Right lobe of liver (tissue), 6 donors: ENCODE measurements around the gene PDSS1. TPM values are rescaled to one million over a fixed set of nuclear protein-coding genes. Genes with fewer than 3 reads are reported as not detected.
"Not testable (repeated sequence)": the region's sequence is repeated elsewhere in the genome, so short reads cannot be mapped to it uniquely, and the experiment has no call there.

ENCODE experiments used
- ATAC-seq, 4 donors: fragments of 200-7000 bp; cut with Tn5 transposase; one replicate each; pipeline ENCODE4 v1.9.1; 2020; ENCODE audit warnings: mild to moderate bottlenecking in 4 of 4, moderate library complexity in 4 of 4
- DNase-seq, 3 donors: peaks; one replicate each; pipeline ENCODE4 v3.0.0-alpha.2; 2020
- H3K27ac ChIP-seq, 3 donors: fragments of 200-600 bp; one replicate each; pipeline ENCODE4 v1.8.0; 2022
- H3K27me3 ChIP-seq, 2 donors: fragments of 200-600 bp; one replicate each; pipeline ENCODE4 v1.8.0; 2022
- H3K36me3 ChIP-seq, 4 donors: fragments of 200-600 bp; sonication (generic) in 1 of 4; one replicate each; pipeline versions ENCODE4 v1.5.1 to v1.8.0; 2017 to 2022; ENCODE audit warnings: control low read depth in 1 of 4
- H3K4me1 ChIP-seq, 4 donors: fragments of 200-600 bp; sonication (generic) in 1 of 4; one replicate each; pipeline versions ENCODE4 v1.5.1 to v1.8.0; 2017 to 2022; ENCODE audit warnings: control low read depth in 1 of 4
- H3K4me3 ChIP-seq, 3 donors: fragments of 200-600 bp; one replicate each; pipeline ENCODE4 v1.8.0; 2022
- H3K9me3 ChIP-seq, 4 donors: fragments of 200-600 bp; sonication (generic) in 1 of 4; one replicate each; pipeline versions ENCODE4 v1.5.1 to v1.8.0; 2017 to 2022; ENCODE audit warnings: control low read depth in 1 of 4
- POLR2A ChIP-seq: fragments of 450-650 bp; IDR thresholded peaks from one replicate; pipeline ENCODE4 v1.6.1; 2017; ENCODE audit warnings: antibody characterized with exemption, mild to moderate bottlenecking
- WGBS: methylation state at CpG from one replicate; pipeline ENCODE4 v1.1.6; 2018; ENCODE audit warnings: low coverage, low lambda C conversion rate; ENCODE audit not compliant: insufficient coverage; ENCODE audit errors: missing lambda C conversion rate; 5-methylcytosine and 5-hydroxymethylcytosine counted together
- intact Hi-C, 2 donors: fragments of 100-400 bp; cut with DNase I; formaldehyde crosslinking; loops; one replicate each; pipeline versions ENCODE4 v1.11.2 to v1.14.1; 2022
- long read RNA-seq: library from polyadenylated mRNA; unstranded; transcript quantifications from one replicate; pipeline ENCODE4 v2.0.0, GENCODE V29; 2019
- total RNA-seq, 6 experiments: library from RNA; depleted of rRNA in 2 of 6; stranded (reverse); fragments of >200 nt in 2 of 6; fragmentation: NEBNext Ultra II Directional in 3 of 6; extraction: Animal tissue kit (Norgen Biotek cat#: 25700) in 3 of 6; gene quantifications; one replicate each; pipeline versions ENCODE4 v1.1.0 to v1.2.4, GENCODE V29; 2016 to 2023
- TF ChIP-seq, protein P1 (sequence below), 4 donors: fragments of 200-600 bp in 3 of 4; fragments of 450-650 bp in 1 of 4; IDR thresholded peaks; one replicate each; pipeline versions ENCODE4 v1.5.1 to v1.8.0; 2016 to 2022; ENCODE audit warnings: antibody characterized with exemption in 4 of 4, mild to moderate bottlenecking in 2 of 4
- donor health status: DM: no; HTN: yes; CAD: no.
- donor health status: DM: no; HTN: no; CAD: no.
- donor health status: DM: no; HTN: no; CAD: no.
- donor health status: DM: no; HTN: yes; CAD: no.
- donor health status: DM: no; HTN: yes; CAD: no.

PDSS1 gene, protein sequence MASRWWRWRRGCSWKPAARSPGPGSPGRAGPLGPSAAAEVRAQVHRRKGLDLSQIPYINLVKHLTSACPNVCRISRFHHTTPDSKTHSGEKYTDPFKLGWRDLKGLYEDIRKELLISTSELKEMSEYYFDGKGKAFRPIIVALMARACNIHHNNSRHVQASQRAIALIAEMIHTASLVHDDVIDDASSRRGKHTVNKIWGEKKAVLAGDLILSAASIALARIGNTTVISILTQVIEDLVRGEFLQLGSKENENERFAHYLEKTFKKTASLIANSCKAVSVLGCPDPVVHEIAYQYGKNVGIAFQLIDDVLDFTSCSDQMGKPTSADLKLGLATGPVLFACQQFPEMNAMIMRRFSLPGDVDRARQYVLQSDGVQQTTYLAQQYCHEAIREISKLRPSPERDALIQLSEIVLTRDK
- 10 to 100 TPM in 2 of 6 experiments, 1 to 10 TPM in 4; 2.3 to 15.9 (median 4.1) TPM for total RNA-seq
- long read RNA-seq, partial matches to known transcripts = 0 of 1 reads
- long read RNA-seq, other reads (novel, unspliced or antisense) = 1 of 1 reads

DNA sequence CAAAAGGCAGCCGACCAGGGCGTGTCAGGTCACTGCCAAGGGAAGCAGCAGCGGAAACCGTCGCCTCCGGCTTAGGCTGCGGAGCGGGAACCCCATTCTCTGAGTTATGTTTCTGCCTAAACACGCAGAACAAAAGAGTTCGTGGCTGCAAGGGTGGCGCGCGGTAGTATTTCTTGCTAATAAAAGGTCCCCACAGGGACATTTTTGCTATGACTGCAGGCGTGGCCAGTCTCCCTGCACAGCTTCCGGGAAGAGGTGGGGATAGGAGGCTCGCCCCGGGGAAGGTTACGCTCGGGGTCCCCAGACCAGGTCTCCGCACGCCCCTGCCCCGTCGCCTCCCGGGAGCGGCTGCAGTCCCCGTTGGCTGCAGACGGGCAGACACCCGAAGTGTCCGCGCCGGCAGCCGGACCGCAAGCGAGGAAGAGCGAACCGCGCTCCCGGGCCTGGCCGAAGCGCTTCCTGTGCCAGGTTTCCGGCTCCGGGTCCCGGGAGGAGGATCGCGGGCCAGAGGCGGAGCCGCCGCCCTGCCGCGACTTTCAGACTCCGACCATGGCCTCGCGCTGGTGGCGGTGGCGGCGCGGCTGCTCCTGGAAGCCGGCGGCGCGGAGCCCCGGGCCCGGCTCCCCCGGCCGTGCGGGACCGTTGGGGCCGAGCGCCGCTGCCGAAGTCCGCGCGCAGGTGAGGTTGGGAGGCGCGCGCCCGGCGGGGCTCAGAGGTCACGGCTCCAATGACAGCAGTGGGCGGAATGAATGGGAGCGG lies at the start of gene PDSS1:
TSS of gene PDSS1 (plus strand) at position 539 of the 759 bp plus-strand sequence. CDS start at position 550, 11 bp downstream.
- H3K4me3 ChIP-seq = peak within 1 kb of the TSS; percentile 81 to 97 (median 82)
- intact Hi-C loops = no loop called here
- H3K9me3 ChIP-seq = no peaks in the 10 kb centered on the region
- peak within 1 kb of the TSS; percentile 76 to 90 (median 88) for H3K27ac ChIP-seq
- no peaks in the 10 kb centered on the region for H3K36me3 ChIP-seq
- 0% methylated on average over 2 of the region's 82 CpGs for WGBS
- peak; percentile 80 to 85 (median 85) for DNase-seq
- ATAC-seq = peak; percentile 94 to 97 (median 95)
- H3K4me1 ChIP-seq = peaks cover 0 to 22% (median 3%) of the 10 kb centered on the region in 4 donors
- peaks cover 0 to 7% of the 10 kb centered on the region in 2 donors for H3K27me3 ChIP-seq
- TF ChIP-seq, protein P1, sequence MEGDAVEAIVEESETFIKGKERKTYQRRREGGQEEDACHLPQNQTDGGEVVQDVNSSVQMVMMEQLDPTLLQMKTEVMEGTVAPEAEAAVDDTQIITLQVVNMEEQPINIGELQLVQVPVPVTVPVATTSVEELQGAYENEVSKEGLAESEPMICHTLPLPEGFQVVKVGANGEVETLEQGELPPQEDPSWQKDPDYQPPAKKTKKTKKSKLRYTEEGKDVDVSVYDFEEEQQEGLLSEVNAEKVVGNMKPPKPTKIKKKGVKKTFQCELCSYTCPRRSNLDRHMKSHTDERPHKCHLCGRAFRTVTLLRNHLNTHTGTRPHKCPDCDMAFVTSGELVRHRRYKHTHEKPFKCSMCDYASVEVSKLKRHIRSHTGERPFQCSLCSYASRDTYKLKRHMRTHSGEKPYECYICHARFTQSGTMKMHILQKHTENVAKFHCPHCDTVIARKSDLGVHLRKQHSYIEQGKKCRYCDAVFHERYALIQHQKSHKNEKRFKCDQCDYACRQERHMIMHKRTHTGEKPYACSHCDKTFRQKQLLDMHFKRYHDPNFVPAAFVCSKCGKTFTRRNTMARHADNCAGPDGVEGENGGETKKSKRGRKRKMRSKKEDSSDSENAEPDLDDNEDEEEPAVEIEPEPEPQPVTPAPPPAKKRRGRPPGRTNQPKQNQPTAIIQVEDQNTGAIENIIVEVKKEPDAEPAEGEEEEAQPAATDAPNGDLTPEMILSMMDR (IDR thresholded peaks at IDR 0.05) = no peak
- peak; percentile 71 for TF ChIP-seq POLR2A

DNA sequence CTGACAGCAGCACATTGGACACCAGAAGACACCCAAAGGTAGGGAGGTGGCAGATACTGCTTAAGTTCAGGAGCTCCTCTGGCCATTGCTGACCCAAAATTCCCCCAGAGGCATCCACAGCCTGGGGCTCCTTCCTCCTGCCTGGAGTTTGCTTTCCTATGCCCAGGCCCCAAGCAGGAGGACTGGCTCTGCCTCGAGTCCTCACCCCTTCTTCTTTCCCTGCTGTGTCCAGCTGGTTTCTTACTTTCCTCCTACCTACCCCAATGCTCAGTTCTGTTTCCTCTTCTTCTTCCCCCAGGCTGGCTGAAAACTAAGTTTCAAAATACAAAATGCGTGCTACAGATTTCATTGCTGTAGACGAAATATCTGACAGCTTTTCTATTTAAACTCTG lies 49.3 kb upstream of the PDSS1 start:
- intact Hi-C loops, H3K36me3 ChIP-seq, DNase-seq, H3K4me1 ChIP-seq, H3K9me3 ChIP-seq, H3K27me3 ChIP-seq, H3K27ac ChIP-seq, H3K4me3 ChIP-seq: not testable (repeated sequence)
- ATAC-seq = peak in 1 of 4 donors; percentile 32
- 39% methylated on average over 3 of the region's 3 CpGs for WGBS

DNA sequence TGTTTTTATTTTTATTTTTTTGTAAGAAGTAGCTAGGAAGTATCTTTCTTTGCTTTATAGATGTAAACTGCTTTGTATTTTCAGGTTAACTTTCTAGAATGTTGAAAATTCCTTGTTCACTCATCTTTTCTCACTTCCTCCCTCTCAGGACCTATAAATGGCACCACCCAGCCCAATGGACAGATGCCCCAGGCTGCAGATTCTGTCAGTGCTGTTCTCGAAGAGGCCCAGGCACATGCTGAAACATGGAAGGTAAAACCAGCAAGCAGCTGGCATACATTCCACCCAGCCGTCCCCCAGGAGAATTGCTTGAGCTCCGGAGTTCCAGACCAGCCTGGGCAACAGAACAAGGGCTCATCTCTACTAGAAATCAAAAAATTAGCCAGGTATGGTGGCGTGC lies 47.1 kb upstream of the PDSS1 start:
- DNase-seq (no peak), ATAC-seq (no peak)
- 81% methylated on average over 4 of the region's 4 CpGs for WGBS
- Histone ChIP-seq H3K4me3 (no peak overlapping the region), H3K4me1 (no peaks in the 10 kb centered on the region), H3K27ac (no peak overlapping the region), H3K9me3 (no peaks in the 10 kb centered on the region), H3K27me3 (no peaks in the 10 kb centered on the region), H3K36me3 (no peaks in the 10 kb centered on the region)
- intact Hi-C loops = no loop called here
- TF ChIP-seq POLR2A = no peak
- TF ChIP-seq, protein P1 (IDR thresholded peaks at IDR 0.05) = no peak

DNA sequence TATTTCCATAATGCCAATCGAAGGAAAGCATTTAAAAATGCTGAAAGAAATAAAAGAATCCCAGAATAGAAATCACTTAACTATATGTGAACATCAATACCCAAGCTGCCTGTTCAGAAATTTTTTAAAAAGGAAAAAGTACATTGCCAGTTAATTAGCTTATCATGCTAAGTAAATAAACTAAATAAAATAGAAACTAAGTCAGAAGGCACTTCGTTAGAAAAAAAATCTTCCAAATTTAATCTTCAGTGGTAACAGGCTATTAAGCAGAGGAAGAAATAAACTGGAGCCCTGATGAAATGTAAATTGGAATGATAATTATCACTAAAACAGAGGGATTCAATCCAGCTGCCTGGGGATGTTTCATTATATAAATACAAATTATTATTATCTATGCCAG lies 46.0 kb upstream of the PDSS1 start:
- intact Hi-C loops, H3K27ac ChIP-seq, H3K36me3 ChIP-seq, DNase-seq, H3K27me3 ChIP-seq, ATAC-seq, H3K4me3 ChIP-seq, H3K4me1 ChIP-seq, H3K9me3 ChIP-seq: not testable (repeated sequence)
- 14% methylated on average over 2 of the region's 2 CpGs for WGBS

DNA sequence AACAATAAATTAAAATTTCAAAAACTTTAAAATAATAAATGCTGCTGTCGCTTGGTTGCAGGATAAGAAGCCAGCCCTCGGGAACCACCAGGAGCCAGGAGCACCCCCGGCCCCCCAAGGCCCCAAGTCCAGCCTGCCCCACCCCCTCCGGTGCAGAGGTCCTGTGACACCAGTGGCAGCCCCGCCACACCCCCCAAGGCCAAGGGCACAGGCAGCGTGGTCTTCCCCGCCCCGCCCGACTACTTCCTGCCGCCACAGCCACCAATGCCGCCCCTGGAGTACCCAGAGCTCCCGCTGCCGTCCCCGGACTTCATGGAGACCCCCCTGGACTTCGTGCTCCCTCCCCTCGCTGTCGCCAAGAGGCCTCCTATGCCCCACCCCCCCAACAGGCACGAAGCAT lies 44.5 kb upstream of the PDSS1 start:
- H3K9me3 ChIP-seq = no peaks in the 10 kb centered on the region
- H3K27me3 ChIP-seq = no peaks in the 10 kb centered on the region
- DNase-seq (no peak), ATAC-seq (no peak)
- no peak overlapping the region for H3K27ac ChIP-seq
- intact Hi-C loops = no loop called here
- TF ChIP-seq, protein P1 (IDR thresholded peaks at IDR 0.05) = no peak
- no peak for TF ChIP-seq POLR2A
- H3K36me3 ChIP-seq = no peaks in the 10 kb centered on the region
- H3K4me1 ChIP-seq = no peaks in the 10 kb centered on the region
- H3K4me3 ChIP-seq = no peak overlapping the region
- 40% methylated on average over 3 of the region's 18 CpGs for WGBS
